ENCODE data around the gene CABCOCO1. TPM values are rescaled to one million over a fixed set of nuclear protein-coding genes. Genes with fewer than 3 reads are reported as not detected.

CABCOCO1 gene
- total RNA-seq, 1 experiment from 2014 or later: not detected

DNA sequence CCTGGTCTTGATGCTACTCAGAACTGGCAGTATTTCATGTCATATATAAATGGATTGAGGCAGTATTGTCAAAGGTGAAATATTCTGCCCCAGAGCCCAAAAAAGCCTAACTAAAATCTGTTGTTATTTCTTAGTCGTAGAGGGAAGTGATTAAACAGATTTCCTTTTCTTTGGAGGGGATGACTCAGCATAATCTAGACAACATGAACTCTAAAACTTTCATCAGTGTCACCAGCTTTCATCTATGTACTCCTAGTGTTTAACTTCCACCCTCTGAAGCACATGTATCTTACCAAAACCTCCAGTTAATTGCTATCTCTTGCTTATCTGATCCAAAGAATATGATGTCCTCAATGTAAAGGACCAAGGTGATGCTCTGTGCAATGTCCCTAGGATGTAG is 141.7 kb downstream of the CABCOCO1 start:
- Histone ChIP-seq H3K27ac (ENCODE audit: low read depth, low read length) (no peak overlapping the region), H3K27me3 (ENCODE audit: insufficient read depth, low read length) (no peaks in the 10 kb centered on the region), H3K4me1 (ENCODE audit: control insufficient read depth in 1 of 2, insufficient read depth in 2 of 2, low read length in 2 of 2) (no peaks in the 10 kb centered on the region), H3K79me2 (ENCODE audit: insufficient read depth, low read length) (no peaks in the 10 kb centered on the region), H3K9ac (ENCODE audit: low read length) (no peak overlapping the region), H3K9me2 (ENCODE audit: insufficient read depth) (no peaks in the 10 kb centered on the region), H3K36me3 (ENCODE audit: control insufficient read depth in 1 of 2, insufficient read depth in 2 of 2, low read length in 2 of 2) (no peaks in the 10 kb centered on the region), H2AFZ (ENCODE audit: low read depth, low read length, poor library complexity, severe bottlenecking) (no peak overlapping the region), H3K4me3 (replicated peaks in 1 of 2; ENCODE audit: low read depth in 1 of 2, low read length in 2 of 2) (no peak overlapping the region), H3K9me3 (ENCODE audit: control insufficient read depth in 1 of 2, insufficient read depth in 1 of 2, low read depth in 1 of 2, low read length in 2 of 2) (no peaks in the 10 kb centered on the region), H4K20me1 (ENCODE audit: insufficient read depth) (no peaks in the 10 kb centered on the region), H3K4me2 (ENCODE audit: low read length) (no peak overlapping the region)
- DNase-seq (ENCODE audit: low read depth, low spot score): no peak
- intact Hi-C loops (cut with micrococcal nuclease): no loop called here
- ATAC-seq: no peak
- RAD21 ChIA-PET (ENCODE audit: low non-redundant PET in 1 of 2, low total read pairs in 2 of 2, uncharacterized antibody in 2 of 2, unreplicated experiment in 2 of 2): no interaction called here
- no TSS peak for BruUV-seq (replicated peaks)
- CTCF ChIA-PET: no interaction called here
- no peak for TF ChIP-seq ELF1 (IDR thresholded peaks at IDR 0.05; ENCODE audit: borderline replicate concordance, low read depth)
- no peak for TF ChIP-seq RAD21 (IDR thresholded peaks at IDR 0.05; ENCODE audit: low read depth)
- TF ChIP-seq CBX3 (IDR thresholded peaks at IDR 0.05; ENCODE audit: low read depth): no peak
- TF ChIP-seq TCF7L2 (IDR thresholded peaks at IDR 0.05; ENCODE audit: borderline replicate concordance, extremely low read depth, insufficient read depth, insufficient read length): no peak
- no peak for TF ChIP-seq EZH2phosphoT487 (IDR thresholded peaks at IDR 0.05; ENCODE audit: borderline replicate concordance)
- no peak for TF ChIP-seq YY1 (IDR thresholded peaks at IDR 0.05; ENCODE audit: extremely low read depth, insufficient replicate concordance, low read depth, low read length)
- TF ChIP-seq EGR1 (IDR thresholded peaks at IDR 0.05; ENCODE audit: low read depth): no peak
- TF ChIP-seq POLR2AphosphoS5 (IDR thresholded peaks at IDR 0.05; ENCODE audit: low read depth, low read length): no peak
- no peak for TF ChIP-seq SRF (IDR thresholded peaks at IDR 0.05; ENCODE audit: low read depth)
- no peak for TF ChIP-seq SP1 (IDR thresholded peaks at IDR 0.05; ENCODE audit: low read depth)
- POLR2A ChIA-PET: no interaction called here

DNA sequence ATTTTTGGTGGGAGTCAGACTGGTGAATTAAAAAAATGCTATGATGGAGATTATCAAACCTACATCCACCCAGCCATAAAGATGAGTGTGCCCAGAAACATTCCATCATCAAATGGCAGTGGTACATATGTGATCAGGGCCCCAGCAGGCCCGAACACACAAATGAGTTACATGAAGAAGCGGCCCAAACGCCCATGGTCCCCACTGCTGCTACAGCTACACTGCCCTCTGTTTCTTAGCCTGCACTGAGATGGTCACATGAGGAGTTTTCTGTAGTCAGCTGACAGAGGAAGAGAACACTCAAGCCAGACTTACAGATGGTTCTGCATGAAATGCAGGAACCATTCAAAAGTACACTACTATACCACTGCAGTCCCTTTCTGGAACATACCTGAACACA is 142.4 kb downstream of the CABCOCO1 start:
- Histone ChIP-seq H3K36me3 (ENCODE audit: control insufficient read depth in 1 of 2, insufficient read depth in 2 of 2, low read length in 2 of 2) (no peaks in the 10 kb centered on the region), H3K27ac (ENCODE audit: low read depth, low read length) (no peak overlapping the region), H3K4me2 (ENCODE audit: low read length) (no peak overlapping the region), H3K4me1 (ENCODE audit: control insufficient read depth in 1 of 2, insufficient read depth in 2 of 2, low read length in 2 of 2) (no peaks in the 10 kb centered on the region), H3K79me2 (ENCODE audit: insufficient read depth, low read length) (no peaks in the 10 kb centered on the region), H3K9ac (ENCODE audit: low read length) (no peak overlapping the region), H3K9me3 (ENCODE audit: control insufficient read depth in 1 of 2, insufficient read depth in 1 of 2, low read depth in 1 of 2, low read length in 2 of 2) (no peaks in the 10 kb centered on the region), H4K20me1 (ENCODE audit: insufficient read depth) (no peaks in the 10 kb centered on the region), H3K27me3 (ENCODE audit: insufficient read depth, low read length) (no peaks in the 10 kb centered on the region), H3K4me3 (replicated peaks in 1 of 2; ENCODE audit: low read depth in 1 of 2, low read length in 2 of 2) (no peak overlapping the region), H2AFZ (ENCODE audit: low read depth, low read length, poor library complexity, severe bottlenecking) (no peak overlapping the region), H3K9me2 (ENCODE audit: insufficient read depth) (no peaks in the 10 kb centered on the region)
- POLR2A ChIA-PET: no interaction called here
- CTCF ChIA-PET: no interaction called here
- intact Hi-C loops (cut with micrococcal nuclease): no loop called here
- RAD21 ChIA-PET (ENCODE audit: low non-redundant PET in 1 of 2, low total read pairs in 2 of 2, uncharacterized antibody in 2 of 2, unreplicated experiment in 2 of 2): no interaction called here
- no TSS peak for BruUV-seq (replicated peaks)
- TF ChIP-seq POLR2A (IDR thresholded peaks at IDR 0.05; ENCODE audit: borderline replicate concordance, extremely low read depth, insufficient read depth, insufficient read length) (no peak), EZH2phosphoT487 (IDR thresholded peaks at IDR 0.05; ENCODE audit: borderline replicate concordance) (no peak), POLR2AphosphoS5 (IDR thresholded peaks at IDR 0.05; ENCODE audit: low read depth, low read length) (no peak), ZFX (IDR thresholded peaks at IDR 0.05) (no peak), CBX3 (IDR thresholded peaks at IDR 0.05; ENCODE audit: low read depth) (no peak), SIN3A (IDR thresholded peaks at IDR 0.05; ENCODE audit: low read depth) (no peak), RAD21 (IDR thresholded peaks at IDR 0.05; ENCODE audit: low read depth) (no peak)
- TF ChIP-seq, protein P1, sequence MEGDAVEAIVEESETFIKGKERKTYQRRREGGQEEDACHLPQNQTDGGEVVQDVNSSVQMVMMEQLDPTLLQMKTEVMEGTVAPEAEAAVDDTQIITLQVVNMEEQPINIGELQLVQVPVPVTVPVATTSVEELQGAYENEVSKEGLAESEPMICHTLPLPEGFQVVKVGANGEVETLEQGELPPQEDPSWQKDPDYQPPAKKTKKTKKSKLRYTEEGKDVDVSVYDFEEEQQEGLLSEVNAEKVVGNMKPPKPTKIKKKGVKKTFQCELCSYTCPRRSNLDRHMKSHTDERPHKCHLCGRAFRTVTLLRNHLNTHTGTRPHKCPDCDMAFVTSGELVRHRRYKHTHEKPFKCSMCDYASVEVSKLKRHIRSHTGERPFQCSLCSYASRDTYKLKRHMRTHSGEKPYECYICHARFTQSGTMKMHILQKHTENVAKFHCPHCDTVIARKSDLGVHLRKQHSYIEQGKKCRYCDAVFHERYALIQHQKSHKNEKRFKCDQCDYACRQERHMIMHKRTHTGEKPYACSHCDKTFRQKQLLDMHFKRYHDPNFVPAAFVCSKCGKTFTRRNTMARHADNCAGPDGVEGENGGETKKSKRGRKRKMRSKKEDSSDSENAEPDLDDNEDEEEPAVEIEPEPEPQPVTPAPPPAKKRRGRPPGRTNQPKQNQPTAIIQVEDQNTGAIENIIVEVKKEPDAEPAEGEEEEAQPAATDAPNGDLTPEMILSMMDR (IDR thresholded peaks at IDR 0.05 in 2 of 3, conservative IDR thresholded peaks at IDR 0.05 in 1 of 3; ENCODE audit: borderline replicate concordance in 1 of 3, insufficient read depth in 1 of 3, low read depth in 2 of 3, low read length in 2 of 3): no peak
- DNase-seq (ENCODE audit: low read depth, low spot score) (no peak), ATAC-seq (no peak)

Measured in HCT116 (cell line).